ENCODE measurements around the gene DNAH17.

Gene DNAH17

DNA sequence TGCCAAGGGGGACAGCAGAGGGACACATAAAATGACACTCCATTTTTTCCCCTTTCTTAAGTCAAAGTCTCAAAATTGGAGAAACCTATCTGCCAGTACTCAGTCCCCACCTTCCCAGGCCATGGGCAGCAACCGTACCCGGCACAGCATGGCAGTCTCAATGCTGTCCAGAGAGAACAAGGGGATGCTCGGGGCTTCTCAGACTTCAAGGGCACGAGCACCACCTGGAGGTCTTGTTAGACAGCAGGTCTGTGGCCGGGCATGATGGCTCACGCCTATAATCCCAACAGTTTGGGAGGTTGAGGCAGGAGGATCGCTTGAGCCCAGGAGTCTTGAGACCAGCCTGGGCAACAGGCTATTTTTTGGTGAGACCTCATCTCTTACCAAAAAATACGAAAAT lies 3.2 kb downstream of the DNAH17 start:
- no peak for DNase-seq

DNA sequence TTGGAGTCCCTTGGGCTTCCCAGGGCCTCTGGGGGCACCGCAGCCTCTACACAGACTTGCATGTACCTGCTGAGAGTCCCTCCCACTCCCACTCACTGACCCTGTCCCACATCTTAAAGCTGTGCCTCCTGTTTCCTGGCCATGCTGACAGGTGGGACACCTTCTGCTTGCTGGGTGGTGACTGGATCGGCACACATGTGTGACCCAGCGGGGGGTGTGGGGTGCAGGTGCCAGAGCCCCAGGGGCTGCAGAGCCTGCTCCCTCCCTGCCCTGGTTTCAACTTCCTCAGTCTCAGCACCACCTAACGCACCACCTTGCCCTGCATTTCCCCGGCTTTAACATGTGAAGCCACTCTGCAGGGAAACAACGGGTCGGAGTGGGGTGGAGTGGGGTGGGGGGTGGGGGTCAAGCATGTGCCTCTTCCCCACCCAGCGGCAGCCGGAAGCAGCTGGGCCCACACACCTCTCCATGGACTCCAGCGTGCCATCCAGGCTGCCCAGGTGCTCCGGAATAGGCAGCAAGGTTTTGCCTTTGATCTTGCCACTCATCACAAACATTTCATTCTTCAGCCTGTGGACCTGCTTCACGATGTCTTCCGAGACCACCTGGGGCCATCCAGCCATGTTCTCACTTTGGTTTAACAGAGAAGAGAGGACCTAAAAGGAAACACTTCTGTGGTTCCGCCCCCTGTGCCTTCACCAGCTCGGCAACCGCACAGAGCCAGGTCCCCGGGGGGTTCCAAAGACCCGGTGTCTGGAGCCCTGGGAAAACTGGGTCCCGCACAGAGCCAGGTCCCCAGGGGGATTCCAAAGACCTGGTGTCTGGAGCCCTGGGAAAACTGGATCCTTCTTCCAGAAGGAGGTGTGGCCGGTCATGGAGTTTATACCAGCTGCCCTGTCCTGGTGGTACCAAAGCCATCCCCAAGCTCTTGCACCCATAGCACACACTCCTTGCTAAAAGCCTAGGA lies 4.7 kb downstream of the DNAH17 start:
- DNase-seq: no peak

DNA sequence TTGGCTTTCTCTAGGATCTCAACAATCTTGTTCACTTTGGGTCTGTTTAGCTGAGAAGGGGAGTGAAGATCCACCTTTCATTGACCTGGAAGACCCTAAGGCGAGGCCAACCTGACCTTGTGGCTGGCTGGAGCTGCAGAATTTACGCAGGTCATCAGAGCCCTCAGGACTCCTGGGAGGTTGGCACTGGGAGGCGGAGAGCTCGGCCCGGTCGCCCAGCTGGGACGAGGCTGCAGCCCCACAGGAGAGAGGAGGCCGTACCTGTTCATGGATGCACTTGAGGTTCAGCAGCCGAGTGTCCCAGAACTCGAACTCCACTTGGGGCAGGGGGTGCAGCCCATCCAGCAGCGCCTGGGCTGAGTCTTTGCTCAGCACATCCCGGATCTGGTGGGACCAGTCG lies 5.9 kb downstream of the DNAH17 start:
- no peak for DNase-seq

DNA sequence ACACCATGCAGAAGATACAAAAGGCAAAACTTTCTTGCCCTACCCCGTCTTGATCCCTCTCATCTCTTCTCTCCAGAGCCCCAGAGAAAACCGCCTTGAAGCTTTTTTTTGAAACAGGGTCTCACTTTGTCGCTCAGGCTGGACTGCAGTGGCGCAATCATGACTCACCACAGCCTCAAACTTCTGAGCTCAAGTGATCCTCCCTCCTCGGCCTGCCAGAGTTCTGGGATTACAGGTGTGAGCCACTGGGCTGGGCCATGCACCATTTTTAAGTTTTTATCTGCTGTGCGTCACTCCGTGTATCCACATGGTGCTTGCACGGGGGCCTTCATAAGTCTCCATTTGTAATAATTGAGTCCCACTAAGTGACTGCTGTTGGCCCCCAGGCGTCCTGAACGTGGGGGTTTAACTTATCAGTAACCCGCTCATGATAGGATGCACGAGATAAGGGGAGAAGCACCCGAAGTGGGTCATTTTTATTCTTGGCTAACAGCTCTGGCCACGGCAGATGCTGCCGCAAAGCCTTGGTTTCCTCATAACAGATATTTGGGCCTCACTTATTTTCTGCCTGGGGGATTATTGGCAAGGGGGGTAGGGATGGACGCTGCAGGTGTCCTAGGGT lies 8.6 kb downstream of the DNAH17 start:
- DNase-seq: no peak

DNA sequence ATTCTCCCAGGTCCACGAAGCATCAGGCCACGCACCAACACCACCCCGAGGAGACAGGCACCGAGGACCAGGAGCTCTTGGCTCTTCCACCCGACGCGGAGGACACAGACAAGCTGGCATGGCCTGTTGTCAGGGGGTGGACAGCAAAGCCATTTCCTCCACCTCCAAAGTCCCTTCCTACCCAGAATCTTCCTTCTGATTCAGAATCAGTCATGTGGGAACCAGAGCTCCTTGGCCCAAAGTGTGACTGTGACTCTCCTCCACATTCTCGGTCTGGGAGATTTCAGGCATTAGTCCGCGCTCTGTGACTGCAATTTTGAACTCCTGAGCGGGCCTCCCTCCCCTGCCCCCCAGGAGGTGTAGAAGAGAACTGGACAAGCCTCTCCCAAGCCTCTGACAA lies 9.2 kb downstream of the DNAH17 start:
- DNase-seq: no peak

DNA sequence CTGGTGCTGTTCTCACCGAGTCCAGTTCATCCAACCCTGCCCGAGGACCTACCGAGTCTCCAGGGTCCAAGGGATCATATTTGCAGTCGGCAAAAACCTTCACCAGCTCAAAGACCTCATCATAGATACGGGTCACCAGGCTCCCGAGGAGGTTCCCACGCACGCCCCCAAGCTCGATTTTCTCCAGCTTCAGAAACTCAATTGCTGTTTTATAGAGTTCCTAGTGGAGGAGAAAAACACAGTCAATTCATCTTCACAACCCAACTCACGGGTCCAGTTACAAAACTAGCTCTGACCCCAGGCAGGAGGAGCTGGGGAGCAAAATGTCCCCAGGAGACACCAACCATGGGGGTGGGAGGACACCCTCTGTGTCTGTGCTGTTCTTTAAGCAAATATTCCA lies 10.2 kb downstream of the DNAH17 start:
- no peak for DNase-seq

DNA sequence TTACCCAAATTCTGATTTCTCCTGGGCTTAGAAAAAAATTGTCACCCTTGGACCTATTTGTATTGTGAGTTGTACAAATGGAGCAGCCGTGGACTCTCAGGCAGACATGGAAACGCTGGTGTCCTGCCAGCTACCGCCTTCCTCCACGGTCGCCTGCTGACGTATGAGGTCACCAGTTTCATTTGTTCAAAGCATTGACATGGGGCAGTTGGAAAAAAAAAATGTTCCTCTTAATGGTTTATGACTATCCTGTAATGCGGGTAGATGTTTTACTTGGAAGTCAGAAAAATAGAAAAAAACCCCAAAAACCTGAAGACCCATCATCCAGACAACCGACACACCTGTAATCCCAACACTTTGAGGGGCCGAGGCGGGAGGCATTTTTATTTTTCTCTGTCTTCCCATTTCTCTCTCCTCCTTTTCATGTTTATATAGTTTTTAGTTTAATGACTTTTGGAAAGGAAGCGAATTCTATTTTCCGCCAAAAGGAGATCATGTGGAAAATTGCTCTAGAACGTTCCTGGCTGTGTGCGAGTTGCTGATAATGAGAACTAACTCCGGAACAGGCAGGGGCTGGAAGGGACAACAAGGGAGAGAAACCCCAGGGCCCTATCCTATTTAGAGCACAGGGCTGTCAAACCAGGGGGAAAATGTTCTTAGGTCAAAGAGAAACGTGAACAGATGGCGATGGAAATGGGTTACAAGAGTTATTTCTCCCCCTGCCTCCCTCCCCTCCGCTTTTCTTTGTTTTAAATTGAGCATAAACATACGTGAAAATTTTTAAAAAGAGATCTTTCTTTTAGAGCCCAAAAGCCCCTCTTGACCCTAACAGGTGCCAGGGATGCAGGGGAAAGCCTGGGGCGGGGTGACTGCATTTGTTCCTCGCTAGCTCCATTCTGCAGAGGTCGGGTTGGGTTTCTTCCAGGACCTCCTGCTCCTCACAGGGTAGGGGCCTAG lies 13.7 kb downstream of the DNAH17 start:
- DNase-seq: no peak

DNA sequence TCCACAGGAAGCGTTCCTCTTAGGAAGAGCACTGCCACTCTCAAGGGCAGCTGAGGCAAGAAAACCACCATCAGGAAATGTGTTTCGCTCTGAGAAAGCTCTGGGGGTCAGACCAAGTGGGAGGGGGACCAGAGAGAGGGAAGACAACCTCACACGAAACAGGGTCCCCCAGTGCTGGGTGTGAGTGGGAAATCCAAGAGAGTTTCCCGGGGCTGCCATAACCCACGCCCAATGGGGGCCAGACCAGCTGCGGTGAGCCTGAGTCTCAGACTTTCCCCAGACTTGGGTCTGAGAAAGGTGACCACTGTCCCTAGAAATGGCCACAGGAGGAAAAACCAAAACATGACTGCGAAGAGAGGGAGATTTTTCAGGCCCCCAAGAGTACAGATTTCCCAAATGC lies 14.5 kb downstream of the DNAH17 start:
- DNase-seq: no peak

DNA sequence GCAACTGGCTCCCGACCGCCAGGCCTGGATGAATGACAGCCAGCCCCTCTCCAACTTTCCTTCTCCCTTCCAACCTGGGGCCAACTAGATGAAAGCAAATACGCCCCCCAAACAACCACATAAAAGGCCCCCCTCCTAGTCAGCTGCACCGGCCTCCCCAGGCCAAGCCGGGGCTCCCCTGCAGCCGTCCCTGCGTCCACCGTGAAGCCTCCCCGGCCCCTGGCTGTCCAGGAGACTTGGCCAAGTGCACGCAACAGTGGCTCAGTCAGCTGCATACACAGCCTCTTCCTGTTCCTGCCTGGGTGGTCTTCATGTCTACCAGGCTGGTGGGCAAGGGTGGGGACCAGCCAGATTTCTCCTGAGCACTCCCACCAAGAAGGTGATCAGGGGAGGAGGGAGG lies 16.0 kb downstream of the DNAH17 start:
- DNase-seq: no peak

DNA sequence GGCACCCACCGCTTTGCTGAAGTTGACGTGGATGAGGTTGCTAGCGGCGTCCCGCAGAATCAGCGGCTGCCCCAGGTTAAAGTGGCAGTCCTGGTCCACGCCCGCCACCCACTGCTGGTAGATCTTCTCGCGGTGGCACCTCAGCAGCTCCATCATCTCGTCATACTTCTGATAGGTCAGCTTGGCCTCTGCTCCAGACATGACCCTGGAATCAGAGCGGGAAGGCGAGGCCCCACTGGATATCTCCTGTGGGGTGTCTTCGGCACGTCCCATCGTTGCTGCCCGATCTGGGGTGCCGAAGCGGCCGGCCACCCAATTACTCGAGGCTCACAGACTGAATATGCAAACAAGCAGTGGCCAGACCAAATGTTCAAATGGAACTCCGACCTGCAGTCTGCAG lies 16.5 kb downstream of the DNAH17 start:
- DNase-seq: no peak

DNA sequence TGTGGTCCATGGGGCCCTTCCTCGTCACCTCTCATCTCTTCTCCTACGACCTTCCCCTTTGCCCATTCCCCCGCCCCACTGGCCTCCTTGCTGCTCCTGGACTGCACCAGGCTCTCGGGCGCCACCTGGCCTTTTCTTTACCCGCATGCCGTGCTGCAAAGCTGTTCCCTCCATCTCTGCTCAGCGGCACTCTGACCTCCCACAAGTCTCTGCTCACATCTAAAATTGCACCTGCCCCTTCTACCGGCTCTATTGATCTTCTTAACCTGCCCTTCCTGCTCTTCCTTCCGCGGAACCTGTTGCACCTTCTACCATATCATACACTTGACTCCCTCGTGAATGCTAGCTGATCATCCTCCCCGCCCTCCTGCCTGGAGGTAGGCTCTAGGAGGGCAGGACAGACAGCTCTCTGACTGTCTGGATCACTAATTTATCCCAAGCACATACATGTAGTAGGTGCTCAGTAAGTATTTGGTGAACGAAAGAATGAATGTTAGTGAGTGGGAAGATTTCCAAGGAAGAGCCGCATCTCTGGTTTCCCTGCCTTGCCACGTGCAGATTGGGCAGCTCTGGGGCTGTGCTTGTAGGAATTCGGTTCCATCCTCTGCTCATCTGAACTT lies 17.3 kb downstream of the DNAH17 start:
- DNase-seq: no peak

DNA sequence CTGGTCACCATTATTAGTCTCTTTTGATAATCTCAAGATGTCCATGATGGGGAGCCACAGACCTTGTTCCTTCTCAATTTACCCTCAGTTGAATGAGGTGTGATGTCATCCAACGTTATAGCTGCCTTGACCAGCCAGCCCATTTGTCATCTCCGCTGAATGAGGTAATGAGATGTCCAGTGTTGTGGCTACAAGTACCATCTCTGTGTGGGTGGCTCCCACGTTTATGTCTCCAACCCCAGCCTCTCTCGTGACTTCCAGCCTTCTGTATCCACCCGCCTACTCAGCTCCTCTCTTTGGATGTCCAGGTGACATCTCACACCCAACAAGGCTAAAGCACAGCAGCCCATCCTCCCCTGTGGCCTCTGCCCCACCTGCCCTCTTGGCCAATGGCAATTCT lies 18.2 kb downstream of the DNAH17 start:
- DNase-seq: no peak

DNA sequence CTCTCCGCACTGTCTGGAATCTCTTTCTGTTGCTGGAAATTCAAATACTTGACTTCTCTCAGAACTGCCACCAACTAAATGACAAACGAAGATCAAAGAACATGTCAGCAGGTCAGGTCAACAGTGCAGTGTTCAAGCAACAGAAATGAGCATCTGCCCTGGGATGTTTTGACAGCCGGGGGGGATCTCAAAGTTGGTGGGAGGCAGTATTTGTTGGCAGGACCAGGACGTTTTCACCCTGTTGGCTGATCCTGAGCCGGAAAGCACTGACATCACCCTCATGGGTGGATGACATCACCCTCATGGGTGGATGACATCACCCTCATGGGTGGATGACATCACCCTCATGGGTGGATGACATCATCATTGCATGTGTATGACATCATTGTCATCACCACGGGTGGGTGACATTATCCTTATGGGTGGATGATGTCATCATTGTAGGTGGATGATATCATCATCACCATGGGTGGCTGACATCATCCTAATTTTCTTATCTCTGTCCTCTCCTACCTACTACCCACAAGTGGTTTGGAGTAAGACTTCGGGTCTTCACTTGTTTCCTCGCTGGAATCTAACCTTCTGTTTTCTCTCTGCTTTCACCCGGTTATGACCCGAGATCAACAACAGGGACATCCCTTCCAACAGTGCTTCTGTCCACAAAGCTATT lies 18.9 kb downstream of the DNAH17 start:
- no peak for DNase-seq

DNA sequence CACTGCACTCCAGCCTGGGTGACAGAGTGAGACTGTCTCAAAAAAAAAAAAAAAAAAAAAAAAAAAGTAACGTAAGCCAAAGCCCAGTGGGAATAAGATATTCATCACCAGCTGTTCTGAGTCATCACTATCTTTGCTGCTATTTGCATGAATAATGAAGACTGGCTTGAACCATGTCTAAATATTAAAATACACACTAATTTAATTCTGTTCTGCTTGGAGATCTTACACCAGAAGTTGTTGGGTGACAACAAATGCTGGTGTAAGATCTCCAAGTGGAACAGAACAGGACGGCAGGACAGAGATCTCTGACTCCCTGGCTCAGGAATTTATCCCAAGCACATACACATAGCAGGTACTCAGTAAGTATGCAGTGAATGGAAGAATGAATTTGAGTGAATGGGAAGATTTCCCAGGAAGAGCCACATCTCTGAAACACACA lies 19.6 kb downstream of the DNAH17 start:
- no peak for DNase-seq

DNA sequence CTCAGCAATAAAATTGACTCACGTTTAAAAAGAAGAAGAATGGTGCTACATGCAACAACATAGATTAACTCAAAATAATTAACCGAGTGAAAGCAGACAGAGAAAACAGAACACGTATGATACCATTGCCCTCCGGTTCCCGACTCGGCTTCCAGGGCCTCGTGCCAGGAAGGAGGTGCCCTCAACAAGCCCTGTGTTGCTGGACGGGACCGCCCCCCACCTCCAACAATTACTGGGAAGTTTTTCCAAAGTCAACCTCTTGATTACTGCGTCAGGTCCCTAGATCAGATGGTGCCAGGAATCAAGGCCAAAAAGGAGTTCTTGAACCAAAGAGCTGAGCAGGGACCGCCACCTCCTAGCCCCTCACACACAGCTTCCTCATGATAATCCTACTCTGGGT lies 20.4 kb downstream of the DNAH17 start:
- DNase-seq: no peak

DNA sequence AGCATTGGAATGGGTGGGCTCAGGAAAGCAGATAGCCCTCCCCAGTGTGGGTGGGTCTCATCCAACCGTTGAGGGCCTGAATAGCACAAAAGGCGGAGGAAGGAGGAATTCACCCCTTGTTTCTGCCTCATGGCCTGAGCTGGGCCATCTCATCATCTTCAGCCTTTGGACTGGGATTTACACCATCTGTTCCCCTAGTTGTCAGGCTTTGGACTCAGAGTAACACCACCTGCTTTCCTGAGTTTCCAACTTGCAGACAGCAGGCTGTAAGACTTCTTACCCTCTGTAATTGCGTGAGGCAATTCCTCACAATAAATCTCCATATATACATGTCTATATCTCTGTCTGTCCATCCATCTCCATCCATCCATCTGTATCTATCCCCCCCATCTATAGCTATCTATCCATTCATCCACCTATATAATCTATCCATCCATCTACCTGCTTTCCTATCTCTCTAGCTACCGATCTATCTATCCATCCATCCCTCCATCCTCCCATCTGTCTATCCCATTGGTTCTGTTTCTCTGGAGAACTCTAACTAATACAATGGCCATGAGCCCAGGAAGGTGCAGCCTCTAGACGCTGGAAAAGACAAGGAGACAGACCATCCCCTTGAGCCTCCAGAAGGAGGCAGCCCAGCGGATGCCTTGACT lies 21.3 kb downstream of the DNAH17 start:
- DNase-seq: no peak

DNA sequence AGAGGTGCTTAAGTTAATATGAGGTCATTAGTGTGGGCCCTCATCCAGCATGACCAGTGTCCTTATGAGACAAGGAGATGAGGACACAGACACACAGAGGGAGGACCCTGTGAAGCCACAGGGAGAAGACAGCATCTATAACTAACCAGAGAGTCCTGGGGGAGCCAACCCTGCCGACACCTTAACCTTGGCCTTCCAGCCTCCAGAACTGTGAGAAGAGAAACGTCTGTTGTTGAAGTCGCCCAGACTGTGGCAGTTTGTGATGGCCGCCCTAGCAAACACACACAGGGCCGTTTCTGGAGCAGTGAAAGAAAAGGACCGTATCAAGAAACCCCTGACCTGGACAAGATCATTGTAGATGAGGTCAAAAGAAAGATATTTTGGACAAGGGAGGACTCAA lies 26.7 kb downstream of the DNAH17 start:
- DNase-seq: no peak

DNA sequence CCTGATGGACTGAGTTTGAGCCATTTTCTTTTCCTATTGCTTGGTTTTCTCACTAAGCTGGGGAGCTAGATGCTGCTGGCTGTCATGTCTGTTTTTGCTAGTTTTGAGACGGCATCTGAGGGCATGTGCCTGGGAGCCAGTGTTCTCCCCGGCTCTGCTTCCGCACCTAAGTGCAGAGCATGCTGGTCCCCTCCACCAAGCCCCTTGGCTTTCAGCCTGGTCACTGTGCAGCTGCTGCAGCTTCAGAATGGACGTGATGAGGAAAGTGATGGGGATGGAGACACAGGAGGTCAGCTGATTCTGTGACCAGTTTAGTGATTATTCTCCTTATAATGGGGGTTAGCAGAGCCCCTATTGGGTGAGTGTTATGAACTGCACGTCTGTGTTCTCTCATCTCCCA lies 28.5 kb downstream of the DNAH17 start:
- DNase-seq: no peak

DNA sequence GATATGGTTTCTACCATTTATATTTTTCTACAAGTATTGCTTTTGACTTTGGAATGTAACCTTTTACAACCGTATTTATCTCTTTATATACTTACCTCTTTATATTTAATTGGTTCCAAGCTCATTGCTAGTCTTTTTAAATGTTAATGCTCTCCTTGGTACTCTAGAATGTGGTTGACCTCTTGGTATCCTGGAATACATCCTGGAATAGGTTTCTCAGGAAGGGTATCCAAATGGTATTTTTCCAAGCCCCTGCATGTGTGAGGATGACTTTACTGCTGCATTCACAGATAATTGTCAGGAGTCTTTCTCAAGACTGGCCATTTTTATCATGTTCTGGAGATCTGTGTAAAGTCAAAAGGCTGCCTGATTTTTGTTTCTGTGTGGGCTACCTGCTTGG lies 30.2 kb downstream of the DNAH17 start:
- no peak for DNase-seq

DNA sequence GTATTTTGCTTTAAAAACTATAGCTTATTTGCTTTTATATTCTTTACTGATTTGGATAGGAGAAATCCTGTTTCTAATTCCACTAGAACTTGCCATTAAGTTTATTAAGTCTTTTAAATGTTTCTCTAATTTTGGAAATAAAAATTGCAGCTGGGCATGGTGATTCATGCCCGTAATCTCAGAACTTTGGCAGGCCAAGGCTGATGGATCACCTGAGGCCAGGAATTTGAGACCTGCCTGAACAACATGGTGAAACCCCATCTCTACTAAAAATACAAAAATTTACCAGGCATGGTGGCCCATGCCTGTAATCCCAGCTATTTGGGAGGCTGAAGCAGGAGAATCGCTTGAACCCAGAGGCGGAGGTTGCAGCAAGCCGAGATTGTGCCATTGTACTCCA lies 30.7 kb downstream of the DNAH17 start:
- no peak for DNase-seq

DNA sequence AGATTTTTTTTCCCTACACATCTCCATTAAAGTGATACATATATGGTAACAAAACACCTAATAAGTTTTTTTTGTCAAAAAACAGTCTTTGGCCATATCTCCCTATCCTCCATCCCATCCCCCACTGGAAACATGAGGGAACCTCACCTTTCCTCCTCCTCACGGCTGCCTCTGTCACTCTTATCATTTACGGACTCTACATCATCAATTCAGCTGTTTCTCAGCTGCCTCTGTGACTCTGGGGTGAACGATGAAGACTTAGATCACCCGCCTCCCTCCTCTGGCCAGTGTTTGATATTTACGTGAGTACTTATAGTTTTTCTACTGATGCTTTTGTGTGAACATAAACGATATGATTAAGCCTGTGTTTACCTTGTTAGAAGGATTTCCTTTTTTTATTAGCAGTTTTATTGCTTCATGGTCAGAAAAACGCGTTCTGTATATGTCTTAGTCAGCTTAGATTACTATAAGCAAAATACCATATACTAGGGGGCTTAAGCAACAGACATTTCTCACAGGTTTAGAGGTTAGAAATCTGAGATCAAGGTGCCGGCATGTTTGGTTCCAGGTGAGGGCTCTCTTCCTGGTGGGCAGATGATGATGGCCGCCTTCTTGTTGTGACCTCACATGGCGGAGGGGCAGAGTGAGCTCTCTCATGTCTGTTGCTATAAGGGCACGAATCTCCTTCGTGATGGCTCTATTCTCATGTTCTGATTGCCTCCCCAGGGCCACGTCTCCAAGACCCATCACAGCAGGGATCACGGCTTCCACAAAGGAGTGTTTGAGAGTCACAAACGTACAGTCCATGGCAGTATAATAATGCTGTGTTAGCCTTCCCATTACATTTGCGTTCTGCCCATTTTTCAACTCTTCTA lies 32.1 kb downstream of the DNAH17 start:
- peak in 1 of 3 experiments; percentile 30 for DNase-seq

Measured in NCI-H1417 (cell line).